Uterus (tissue), 4 donors: ENCODE data around the gene CARNS1. TPM values are rescaled to one million over a fixed set of nuclear protein-coding genes. Genes with fewer than 3 reads are reported as not detected.

Source experiments
- DNase-seq, 2 donors: peaks; one replicate each; pipeline ENCODE4 v3.0.0-alpha.2; 2019 to 2020
- H3K27ac ChIP-seq, 2 donors: fragments of 200-600 bp; sonication (generic); 1 replicate in 1 of 2; 2 replicates in 1 of 2; pipeline ENCODE4 v1.5.1; 2016 to 2018
- H3K27me3 ChIP-seq, 2 donors: fragments of 200-600 bp; sonication (generic); one replicate each; pipeline ENCODE4 v1.5.1; 2018 to 2019; ENCODE audit warnings: control low read depth in 1 of 2
- H3K36me3 ChIP-seq, 2 donors: fragments of 200-600 bp; sonication (generic); one replicate each; pipeline ENCODE4 v1.5.1; 2019; ENCODE audit warnings: control low read depth in 1 of 2
- H3K4me1 ChIP-seq, 2 donors: fragments of 200-600 bp; sonication (generic); one replicate each; pipeline ENCODE4 v1.5.1; 2018 to 2019; ENCODE audit warnings: control low read depth in 1 of 2
- H3K4me3 ChIP-seq, 2 donors: fragments of 200-600 bp; sonication (generic); 1 replicate in 1 of 2; 2 replicates in 1 of 2; pipeline ENCODE4 v1.5.1; 2018 to 2019; ENCODE audit warnings: mild to moderate bottlenecking in 1 of 2
- H3K9me3 ChIP-seq, 2 donors: fragments of 200-600 bp; sonication (generic); one replicate each; pipeline ENCODE4 v1.5.1; 2019; ENCODE audit warnings: control low read depth in 1 of 2
- CTCF ChIP-seq, 4 experiments: fragments of 200-600 bp in 2 of 4; fragments of 450-650 bp in 2 of 4; sonication (generic) in 2 of 4; IDR thresholded peaks; one replicate each; pipeline ENCODE4 v1.5.1; 2016 to 2019; ENCODE audit warnings: antibody characterized with exemption in 4 of 4, mild to moderate bottlenecking in 2 of 4, moderate library complexity in 1 of 4
- POLR2A ChIP-seq, 2 donors: fragments of 450-650 bp; IDR thresholded peaks; one replicate each; pipeline ENCODE4 v1.6.1; 2016; ENCODE audit warnings: antibody characterized with exemption in 2 of 2, mild to moderate bottlenecking in 1 of 2, moderate library complexity in 1 of 2
- intact Hi-C: fragments of 100-400 bp; cut with DNase I; formaldehyde crosslinking; loops from one replicate; pipeline ENCODE4 v1.15.1; 2023; ENCODE audit warnings: low total_unique reads
- total RNA-seq, 4 donors: library from RNA; depleted of rRNA in 3 of 4; stranded (reverse); fragments of >200 nt in 3 of 4; gene quantifications; one replicate each; pipeline versions ENCODE4 v1.1.0 to v1.2.4, GENCODE V29; 2014 to 2023
- donor health status: DM: yes; HTN: yes; CAD: no.

The CARNS1 gene
- total RNA-seq, 4 donors from 2014 or later, result 0.76 to 3.3 TPM; not detected in 2

GRCh38 chr11:67419325-67420049 is 4.0 kb downstream of the CARNS1 start:
- TF ChIP-seq POLR2A (IDR thresholded peaks at IDR 0.05), result no peak
- no peak for TF ChIP-seq CTCF (IDR thresholded peaks at IDR 0.05)
- peaks cover 0 to 14% of the 10 kb centered on the region in 2 donors for H3K4me1 ChIP-seq
- no peak overlapping the region for H3K4me3 ChIP-seq
- no peaks in the 10 kb centered on the region for H3K9me3 ChIP-seq
- no peaks in the 10 kb centered on the region for H3K36me3 ChIP-seq
- H3K27me3 ChIP-seq, result no peaks in the 10 kb centered on the region
- DNase-seq, result no peak
- H3K27ac ChIP-seq, result no peak overlapping the region
- intact Hi-C loops, result no loop called here

- intact Hi-C loops, result no loop called here
- Histone ChIP-seq H3K36me3 (no peaks in the 10 kb centered on the region), H3K9me3 (no peaks in the 10 kb centered on the region), H3K27me3 (no peaks in the 10 kb centered on the region), H3K4me1 (peaks cover 0 to 14% of the 10 kb centered on the region in 2 donors), H3K27ac (peak overlapping the region; percentile 72 to 91), H3K4me3 (peak overlapping the region; percentile 26 to 65)
- no peak for TF ChIP-seq CTCF (IDR thresholded peaks at IDR 0.05)
- no peak for TF ChIP-seq POLR2A (IDR thresholded peaks at IDR 0.05)
- DNase-seq, result no peak
Observed at GRCh38 chr11:67420147-67420645, 4.7 kb downstream of the CARNS1 start.

GRCh38 chr11:67420646-67421429 is 5.4 kb downstream of the CARNS1 start:
- H3K4me3 ChIP-seq, result peak overlapping the region; percentile 26 to 65
- intact Hi-C loops, result no loop called here
- H3K4me1 ChIP-seq, result peaks cover 0 to 11% of the 10 kb centered on the region in 2 donors
- H3K27me3 ChIP-seq, result no peaks in the 10 kb centered on the region
- peak in 2 of 4 experiments; percentile 15 to 38 for TF ChIP-seq CTCF (IDR thresholded peaks at IDR 0.05)
- peak; percentile 78 to 83 for TF ChIP-seq POLR2A (IDR thresholded peaks at IDR 0.05)
- H3K9me3 ChIP-seq, result no peaks in the 10 kb centered on the region
- H3K36me3 ChIP-seq, result no peaks in the 10 kb centered on the region
- DNase-seq, result peak; percentile 95 to 96
- peak overlapping the region; percentile 72 to 91 for H3K27ac ChIP-seq

GRCh38 chr11:67421430-67422031 is 6.1 kb downstream of the CARNS1 start:
- H3K9me3 ChIP-seq, result no peaks in the 10 kb centered on the region
- H3K27me3 ChIP-seq, result no peaks in the 10 kb centered on the region
- DNase-seq, result no peak
- H3K27ac ChIP-seq, result peak overlapping the region; percentile 57 to 91
- no peak for TF ChIP-seq POLR2A (IDR thresholded peaks at IDR 0.05)
- no peak for TF ChIP-seq CTCF (IDR thresholded peaks at IDR 0.05)
- intact Hi-C loops, result no loop called here
- peaks cover 0 to 8% of the 10 kb centered on the region in 2 donors for H3K4me1 ChIP-seq
- peak overlapping the region; percentile 26 to 65 for H3K4me3 ChIP-seq
- no peaks in the 10 kb centered on the region for H3K36me3 ChIP-seq
